ENCODE data around the gene VWA3A. TPM values are rescaled to one million over a fixed set of nuclear protein-coding genes. Genes with fewer than 3 reads are reported as not detected.

VWA3A gene
- total and polyA plus RNA-seq, 2 experiments from 2014 or later = 0.45 TPM; not detected in 1

- Histone ChIP-seq H4K20me1 (replicated peaks; ENCODE audit: insufficient read depth) (peaks cover 8% of the 10 kb centered on the region; the same call in 1 of the 2 replicates), H3K4me2 (no peak overlapping the region), H2AFZ (no peak overlapping the region), H3F3A (replicated peaks; ENCODE audit: low read depth) (no peaks in the 10 kb centered on the region), H3K27me3 (ENCODE audit: insufficient read depth) (no peaks in the 10 kb centered on the region), H3K36me3 (ENCODE audit: insufficient read depth) (no peaks in the 10 kb centered on the region; the same call in 1 of the 2 replicates), H3K27ac (ENCODE audit: low read depth) (no peak overlapping the region), H3K79me2 (replicated peaks; ENCODE audit: insufficient read depth) (0 out of 2 replicates have a peak, but pooled peaks cover 5% of the 10 kb centered on the region), H3K4me1 (ENCODE audit: insufficient read depth) (peaks cover 4% of the 10 kb centered on the region), H3K4me3 (no peak overlapping the region), H3K9me2 (ENCODE audit: insufficient read depth) (no peaks in the 10 kb centered on the region)
- Mint-ChIP-seq H3K27me3 (ENCODE audit: insufficient read depth, low read depth, poor library complexity) (no peaks in the 10 kb centered on the region), H3K27ac (no peak overlapping the region), H3K4me1 (no peaks in the 10 kb centered on the region), H3K9me3 (no peaks in the 10 kb centered on the region), H3K36me3 (ENCODE audit: low read depth) (no peaks in the 10 kb centered on the region), H3K4me3 (no peak overlapping the region)
- DNase-seq (ENCODE audit: low spot score) (no peak), ATAC-seq (no peak)
- TF ChIP-seq CREB1 (CRISPR knock-in tag; IDR thresholded peaks at IDR 0.05; ENCODE audit: low read depth) = no peak
- no peak for TF ChIP-seq NANOG (IDR thresholded peaks at IDR 0.05; ENCODE audit: borderline replicate concordance)
- TF ChIP-seq STAT1 (IDR thresholded peaks at IDR 0.05; ENCODE audit: unreplicated experiment) = no peak
Measured at GRCh38 chr16:22075776-22076175, 16.6 kb upstream of the VWA3A start.

GRCh38 chr16:22077700-22078313 is 14.5 kb upstream of the VWA3A start:
- Mint-ChIP-seq H3K36me3 (ENCODE audit: low read depth) (no peaks in the 10 kb centered on the region), H3K27ac (no peak overlapping the region), H3K4me3 (no peak overlapping the region), H3K27me3 (ENCODE audit: insufficient read depth, low read depth, poor library complexity) (no peaks in the 10 kb centered on the region), H3K9me3 (no peaks in the 10 kb centered on the region), H3K4me1 (no peaks in the 10 kb centered on the region)
- Histone ChIP-seq H3K4me1 (ENCODE audit: insufficient read depth) (peaks cover 4% of the 10 kb centered on the region), H3F3A (replicated peaks; ENCODE audit: low read depth) (no peaks in the 10 kb centered on the region), H3K27me3 (ENCODE audit: insufficient read depth) (no peaks in the 10 kb centered on the region), H4K20me1 (replicated peaks; ENCODE audit: insufficient read depth) (peaks cover 8% of the 10 kb centered on the region; the same call in 1 of the 2 replicates), H3K4me3 (no peak overlapping the region), H3K4me2 (no peak overlapping the region), H3K79me2 (replicated peaks; ENCODE audit: insufficient read depth) (0 out of 2 replicates have a peak, but pooled peaks cover 5% of the 10 kb centered on the region), H2AFZ (no peak overlapping the region), H3K36me3 (ENCODE audit: insufficient read depth) (no peaks in the 10 kb centered on the region; the same call in 1 of the 2 replicates), H3K27ac (ENCODE audit: low read depth) (no peak overlapping the region), H3K9me2 (ENCODE audit: insufficient read depth) (no peaks in the 10 kb centered on the region)
- peak; percentile 95 for ATAC-seq
- no peak for TF ChIP-seq EZH2 (IDR thresholded peaks at IDR 0.05; ENCODE audit: low read depth, unreplicated experiment)
- peak; percentile 84 to 94 for TF ChIP-seq CTCF (conservative IDR thresholded peaks at IDR 0.05; ENCODE audit: low read depth in 2 of 2)
- peak; percentile 87 for DNase-seq (ENCODE audit: low spot score)

GRCh38 chr16:22078656-22079055 is 13.7 kb upstream of the VWA3A start:
- H3K4me2 ChIP-seq = no peak overlapping the region
- ATAC-seq (no peak), DNase-seq (ENCODE audit: low spot score) (no peak)
- H3K27ac ChIP-seq (ENCODE audit: low read depth) = no peak overlapping the region
- H4K20me1 ChIP-seq (replicated peaks; ENCODE audit: insufficient read depth) = peaks cover 8% of the 10 kb centered on the region; the same call in 1 of the 2 replicates
- no peaks in the 10 kb centered on the region for H3F3A ChIP-seq (replicated peaks; ENCODE audit: low read depth)
- H3K4me1 Mint-ChIP-seq = no peaks in the 10 kb centered on the region
- H3K27ac Mint-ChIP-seq = no peak overlapping the region
- H3K4me1 ChIP-seq (ENCODE audit: insufficient read depth) = peaks cover 4% of the 10 kb centered on the region
- H2AFZ ChIP-seq = no peak overlapping the region
- no peaks in the 10 kb centered on the region for H3K36me3 Mint-ChIP-seq (ENCODE audit: low read depth)
- no peaks in the 10 kb centered on the region for H3K9me3 Mint-ChIP-seq
- no peak overlapping the region for H3K4me3 Mint-ChIP-seq
- H3K36me3 ChIP-seq (ENCODE audit: insufficient read depth) = no peaks in the 10 kb centered on the region; the same call in 1 of the 2 replicates
- 0 out of 2 replicates have a peak, but pooled peaks cover 5% of the 10 kb centered on the region for H3K79me2 ChIP-seq (replicated peaks; ENCODE audit: insufficient read depth)
- H3K9me2 ChIP-seq (ENCODE audit: insufficient read depth) = no peaks in the 10 kb centered on the region
- no peaks in the 10 kb centered on the region for H3K27me3 ChIP-seq (ENCODE audit: insufficient read depth)
- no peaks in the 10 kb centered on the region for H3K27me3 Mint-ChIP-seq (ENCODE audit: insufficient read depth, low read depth, poor library complexity)
- no peak overlapping the region for H3K4me3 ChIP-seq
- TF ChIP-seq POLR2AphosphoS5 (IDR thresholded peaks at IDR 0.05; ENCODE audit: low read depth) = no peak
- no peak for TF ChIP-seq ZNF462 (CRISPR knock-in tag; IDR thresholded peaks at IDR 0.05)
- no peak for TF ChIP-seq STAT1 (IDR thresholded peaks at IDR 0.05; ENCODE audit: unreplicated experiment)
- TF ChIP-seq ZNF114 (CRISPR knock-in tag; IDR thresholded peaks at IDR 0.05) = no peak
- TF ChIP-seq EZH2 (IDR thresholded peaks at IDR 0.05; ENCODE audit: low read depth, unreplicated experiment) = no peak
